ENCODE results near the gene CCDC90B.
A peak's percentile ranks its signal among the peaks of the same experiment; 100 is the strongest.
"Not testable (repeated sequence)": the region's sequence is repeated elsewhere in the genome, so short reads cannot be mapped to it uniquely, and the experiment has no call there.

Gene CCDC90B

DNA sequence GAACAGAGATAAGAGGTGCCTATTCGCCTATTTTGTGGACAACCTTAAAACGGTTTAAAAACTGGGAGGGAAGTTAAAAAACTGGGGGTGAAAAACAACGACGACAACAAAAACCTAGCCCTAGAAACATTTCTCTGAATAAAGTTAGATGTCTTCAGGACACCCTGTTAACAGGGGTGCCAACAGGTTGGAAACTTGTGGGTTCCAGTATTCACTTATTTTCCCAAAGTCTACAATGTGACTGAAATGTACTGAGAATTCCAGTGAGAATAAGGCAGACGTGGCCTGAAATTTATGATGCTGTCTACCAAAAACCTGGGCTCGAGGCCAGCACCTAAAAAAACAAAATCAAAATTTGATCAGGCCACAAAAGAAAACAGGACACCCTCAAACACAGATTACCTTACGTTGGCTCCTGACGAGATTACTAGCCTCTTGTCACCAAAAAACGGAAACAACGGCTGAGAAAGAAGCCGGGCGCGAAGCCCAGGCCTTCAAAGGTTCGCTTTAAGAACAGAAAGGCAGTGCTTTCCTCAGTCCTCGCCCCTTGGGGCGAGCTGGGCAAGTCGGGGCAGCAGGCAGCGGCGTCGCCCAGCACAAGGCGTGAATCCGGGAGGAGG is 906 bp downstream of the CCDC90B start:
- DNase-seq, result no peak

DNA sequence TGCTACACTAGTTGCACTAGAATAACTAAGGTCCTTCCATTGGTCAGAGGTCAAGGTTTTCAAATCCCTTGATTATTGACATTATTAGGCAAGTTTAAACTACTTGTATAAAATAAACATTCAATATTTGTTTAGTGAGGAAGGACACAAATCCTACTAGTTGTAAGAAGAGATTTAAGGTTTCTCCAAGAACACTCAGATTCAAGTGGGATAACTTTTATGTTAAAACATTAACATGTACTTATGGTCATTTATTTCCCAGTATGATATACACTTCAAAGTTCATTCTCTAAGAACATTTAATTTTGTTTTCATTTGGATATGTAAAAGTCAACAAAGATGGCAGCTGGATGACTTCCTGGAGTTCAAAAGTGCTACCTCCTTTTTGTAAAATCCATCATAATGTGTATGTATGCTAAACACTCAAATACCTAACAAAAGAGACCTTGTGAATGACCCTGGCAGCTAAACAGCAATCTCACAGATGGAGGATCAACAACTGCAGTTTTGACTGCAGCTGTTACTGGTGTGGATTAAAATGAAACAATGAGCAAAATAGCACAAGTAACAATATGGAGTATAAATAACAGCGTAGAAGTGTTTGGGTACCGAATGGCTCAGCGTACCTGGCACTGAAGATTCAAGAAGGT is 1.5 kb downstream of the CCDC90B start:
- no peak for DNase-seq

- no peak for DNase-seq
Measured at GRCh38 chr11:83282084-83282716, 4.0 kb downstream of the CCDC90B start.

- DNase-seq, result no peak
Measured at GRCh38 chr11:83280256-83280655, 5.9 kb downstream of the CCDC90B start.

GRCh38 chr11:83278351-83278750 is 7.8 kb downstream of the CCDC90B start:
- DNase-seq, result no peak

DNA sequence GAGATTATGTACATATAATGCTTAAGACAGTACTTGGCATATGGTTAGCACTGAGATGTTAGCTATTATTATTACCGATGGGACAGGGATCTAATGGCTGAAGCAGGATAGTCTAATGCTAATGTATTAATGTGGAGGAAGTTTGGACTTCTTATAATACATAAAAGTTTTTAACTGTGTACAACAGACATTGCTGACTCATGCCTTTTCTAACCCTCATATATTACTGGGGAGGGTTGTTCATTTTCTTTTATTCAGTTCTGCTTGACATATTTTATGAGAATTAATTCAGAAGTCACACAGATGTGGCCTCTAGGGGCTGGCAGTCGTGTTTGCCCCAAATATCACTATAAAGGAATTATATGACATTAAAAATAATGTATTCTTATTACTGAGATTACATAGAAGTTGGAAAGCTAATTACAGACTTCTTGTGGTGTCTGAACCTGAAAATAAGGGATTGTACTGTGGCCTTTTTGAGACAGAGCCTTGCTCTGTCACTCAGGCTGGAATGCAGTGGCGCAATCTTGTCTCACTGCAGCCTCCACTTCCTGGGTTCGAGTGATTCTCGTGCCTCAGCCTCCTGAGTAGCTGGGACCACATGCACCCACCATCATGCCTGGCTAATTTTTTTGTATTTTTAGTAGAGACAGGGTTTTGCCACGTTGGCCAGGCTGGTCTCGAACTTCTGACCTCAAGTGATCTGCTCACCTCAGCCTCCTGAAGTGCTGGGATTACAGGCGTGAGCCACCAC is 10.1 kb downstream of the CCDC90B start:
- DNase-seq, result no peak

DNA sequence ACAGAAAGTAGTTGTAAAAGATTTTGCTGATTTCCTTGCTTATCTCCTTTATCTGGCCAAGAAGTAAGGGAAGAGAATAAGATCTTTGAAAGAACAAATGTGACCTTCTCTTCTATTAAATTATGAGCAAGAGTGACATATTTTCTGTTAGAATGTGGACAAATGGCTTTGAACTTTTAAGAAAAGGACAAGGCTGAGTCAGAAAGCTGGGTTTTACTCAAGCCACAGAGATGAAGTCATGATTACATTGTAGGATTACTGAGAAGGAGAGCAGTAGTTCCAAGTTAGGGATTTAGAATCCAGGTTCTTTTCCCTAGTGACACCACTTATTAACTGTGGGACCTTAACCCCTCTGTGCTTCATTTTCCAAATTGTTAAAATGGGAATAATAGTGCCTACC is 13.5 kb downstream of the CCDC90B start:
- no peak for DNase-seq

- DNase-seq, result not testable (repeated sequence)
Measured at GRCh38 chr11:83271734-83272133, 14.4 kb downstream of the CCDC90B start.

- DNase-seq, result not testable (repeated sequence)
Measured at GRCh38 chr11:83269080-83269479, 17.1 kb downstream of the CCDC90B start.

DNA sequence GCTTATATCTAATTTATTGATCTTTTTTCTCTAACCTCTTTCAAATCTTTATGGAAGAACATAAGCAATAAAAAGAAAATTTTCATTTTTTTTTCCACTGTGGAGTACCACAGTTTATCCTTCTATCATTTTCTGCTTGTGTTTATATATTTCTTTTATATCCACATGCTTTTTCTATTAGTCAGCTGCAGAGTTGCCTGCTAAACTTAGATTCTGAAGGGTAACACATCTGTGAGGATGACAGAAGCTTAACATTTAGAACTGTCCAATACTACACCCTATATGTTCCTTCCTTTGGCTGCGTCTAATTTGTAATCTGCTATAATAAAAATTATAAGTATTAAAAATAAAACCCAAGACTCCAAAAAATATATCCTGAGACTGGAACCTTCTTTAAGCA is 20.8 kb downstream of the CCDC90B start:
- no peak for DNase-seq

- DNase-seq, result no peak
Measured at GRCh38 chr11:83259559-83259958, 26.6 kb downstream of the CCDC90B start.

DNA sequence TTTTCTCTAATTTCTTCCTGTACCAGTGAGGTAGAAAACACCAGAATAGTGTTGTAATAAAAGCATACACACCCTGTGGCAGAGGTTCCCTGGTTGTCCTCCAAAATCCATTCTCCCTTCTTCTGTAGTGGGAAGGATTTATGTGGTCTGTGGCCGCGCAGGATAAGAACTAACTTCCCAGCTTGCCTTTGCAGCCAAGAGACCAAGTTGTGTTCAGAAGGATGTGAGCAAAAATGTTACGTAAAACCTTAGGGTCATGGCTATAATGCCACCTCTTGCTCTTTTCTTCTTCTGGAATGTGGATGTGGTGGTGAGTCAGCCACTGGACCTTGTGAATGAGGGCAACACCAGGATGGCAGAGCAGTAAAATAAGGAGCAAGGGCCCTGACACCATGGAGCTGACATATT is 28.4 kb downstream of the CCDC90B start:
- DNase-seq, result no peak

- DNase-seq, result no peak
Measured at GRCh38 chr11:83256602-83257340, 29.4 kb downstream of the CCDC90B start.

GRCh38 chr11:83255366-83255765 is 30.8 kb downstream of the CCDC90B start:
- no peak for DNase-seq

- no peak for DNase-seq
Measured at GRCh38 chr11:83252941-83253340, 33.2 kb downstream of the CCDC90B start.

DNA sequence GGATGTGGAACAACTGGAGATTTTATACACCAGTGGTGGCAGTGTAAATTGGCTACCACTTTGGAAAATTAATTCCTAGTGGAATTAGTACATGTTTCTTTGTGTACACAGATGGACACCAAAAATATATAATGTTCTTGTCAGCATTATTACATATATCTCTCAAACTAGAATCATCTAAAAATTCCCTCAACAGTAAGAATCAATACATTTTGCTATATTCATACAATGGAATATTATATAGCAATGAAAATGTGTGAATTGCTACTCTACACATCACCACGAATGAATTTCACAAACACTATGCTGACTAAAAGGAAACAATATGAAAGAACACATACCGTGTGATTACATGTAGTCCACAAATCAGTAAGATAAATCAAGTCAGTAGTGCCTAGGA is 33.9 kb downstream of the CCDC90B start:
- DNase-seq, result no peak

DNA sequence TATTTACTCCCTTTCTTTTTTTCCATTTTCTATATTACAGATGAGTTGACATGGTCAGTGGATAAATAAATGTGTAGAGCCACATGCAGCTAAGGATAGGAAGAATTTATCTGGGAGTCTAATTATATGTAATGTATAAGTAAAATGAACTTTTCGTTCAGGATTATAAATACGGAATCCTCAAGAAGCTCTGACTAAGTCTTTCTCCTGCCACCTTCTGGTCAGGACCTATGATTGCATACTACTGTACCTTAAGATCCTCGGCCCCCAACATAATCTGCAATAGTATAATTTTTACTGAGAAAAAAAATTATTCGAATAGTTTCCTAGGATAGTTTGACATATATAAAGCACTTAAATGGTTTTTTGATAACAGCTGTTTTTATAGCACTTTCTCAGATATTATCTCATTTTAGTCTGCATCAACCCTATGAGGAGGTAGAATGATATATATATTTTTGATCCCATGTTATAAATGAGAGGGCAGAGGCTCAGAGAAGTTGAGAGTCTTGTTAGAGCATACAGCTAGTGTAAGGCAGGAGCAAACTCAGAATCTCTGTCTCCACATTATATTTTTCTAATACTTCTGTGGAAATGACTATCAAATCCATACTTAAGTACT is 36.1 kb downstream of the CCDC90B start:
- DNase-seq, result no peak

GRCh38 chr11:83249445-83249844 is 36.7 kb downstream of the CCDC90B start:
- no peak for DNase-seq

DNA sequence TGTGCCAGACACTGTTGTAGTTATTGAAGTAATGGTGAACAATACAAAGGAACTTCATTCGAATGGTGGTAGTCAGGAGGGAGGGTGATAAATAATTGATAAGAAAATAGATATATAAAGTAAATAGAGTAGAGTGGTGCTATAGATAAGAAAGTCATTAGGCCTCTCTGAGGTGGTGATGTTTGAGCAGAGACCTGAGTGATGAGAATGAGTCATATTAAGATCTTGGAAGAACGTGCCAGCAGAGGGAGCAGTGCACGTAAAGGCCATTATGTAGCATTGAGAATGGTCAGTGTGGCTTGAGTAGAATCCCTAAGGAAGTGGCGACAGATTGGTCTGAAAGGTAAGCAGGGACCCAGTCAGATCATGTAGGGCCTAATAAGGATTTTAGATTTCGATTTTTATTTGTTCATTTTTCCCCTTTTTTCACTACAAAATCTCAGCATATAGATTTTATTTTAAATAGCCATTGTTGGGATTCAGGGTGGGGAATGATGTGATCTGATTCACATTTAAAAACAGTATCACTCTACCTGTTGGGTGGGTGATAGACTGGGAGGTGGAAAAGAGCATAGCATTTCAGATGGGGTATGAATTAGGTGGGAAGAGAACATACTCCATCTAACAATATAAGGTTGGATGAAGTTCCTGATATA is 44.7 kb downstream of the CCDC90B start:
- DNase-seq, result peak in 1 of 2 experiments; percentile 1

- DNase-seq, result no peak
Measured at GRCh38 chr11:83238111-83238510, 48.1 kb downstream of the CCDC90B start.

DNA sequence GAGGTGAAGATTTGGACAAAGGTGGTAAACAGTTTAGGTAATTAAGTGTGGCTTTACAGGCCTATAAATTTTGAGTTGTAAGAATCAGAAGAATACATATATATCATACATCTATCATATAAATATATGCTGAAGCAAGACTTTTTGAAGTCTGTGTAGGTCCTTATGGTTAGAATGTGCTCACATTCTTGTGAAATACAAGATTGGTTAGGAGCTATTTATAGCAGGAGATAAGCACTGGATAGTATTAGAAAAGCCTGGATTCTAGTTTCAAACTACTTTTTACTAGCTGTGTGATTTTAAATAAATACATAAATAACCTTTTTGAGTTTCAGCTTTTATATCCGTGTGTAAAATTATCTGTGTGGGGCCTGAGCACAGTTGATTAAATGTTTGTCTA is 50.3 kb downstream of the CCDC90B start:
- no peak for DNase-seq

- DNase-seq, result no peak
Measured at GRCh38 chr11:83223457-83223856, 62.7 kb downstream of the CCDC90B start.
